Fibroblast of lung (primary cell): ENCODE measurements around the gene KLK8. TPM values are rescaled to one million over a fixed set of nuclear protein-coding genes. Genes with fewer than 3 reads are reported as not detected.

Experiments used
- DNase-seq, 2 donors: peaks; one replicate each; pipeline versions ENCODE4 v3.0.0 to v3.0.0-alpha.2; 2010; ENCODE audit warnings: low read depth in 2 of 2
- H2AFZ ChIP-seq: 2 replicates; pipeline ENCODE4 v1.5.1; 2012; ENCODE audit warnings: low read length, control low read depth, inconsistent platforms
- H3K27ac ChIP-seq: 2 replicates; pipeline ENCODE4 v1.5.1; 2011; ENCODE audit warnings: low read length, control low read depth; ENCODE audit not compliant: insufficient read depth
- H3K27me3 ChIP-seq: 2 replicates; pipeline ENCODE4 v1.5.1; 2011; ENCODE audit warnings: mild to moderate bottlenecking, low read length; ENCODE audit not compliant: control insufficient read depth, insufficient read depth
- H3K36me3 ChIP-seq: 2 replicates; pipeline ENCODE4 v1.5.1; 2011; ENCODE audit warnings: low read length; ENCODE audit not compliant: control insufficient read depth, insufficient read depth
- H3K4me1 ChIP-seq: 2 replicates; pipeline ENCODE4 v1.5.1; 2011; ENCODE audit warnings: low read length; ENCODE audit not compliant: control insufficient read depth, insufficient read depth; ENCODE audit errors: extremely low read depth
- H3K4me2 ChIP-seq: 2 replicates; pipeline ENCODE4 v1.5.1; 2011; ENCODE audit warnings: low read length, control low read depth; ENCODE audit not compliant: insufficient read depth; ENCODE audit errors: extremely low read depth
- H3K4me3 ChIP-seq, 4 experiments: fragments of 200-600 bp in 1 of 4; sonication (generic) in 1 of 4; replicated peaks in 1 of 4; 2 replicates each; pipeline ENCODE4 v1.5.1; 2011 to 2016; ENCODE audit warnings: low read length in 4 of 4, low read depth in 3 of 4, mild to moderate bottlenecking in 3 of 4, control low read depth in 2 of 4, inconsistent platforms in 1 of 4, mixed read lengths in 1 of 4; ENCODE audit not compliant: insufficient read depth in 1 of 4; ENCODE audit errors: control extremely low read depth in 1 of 4
- H3K79me2 ChIP-seq: 2 replicates; pipeline ENCODE4 v1.5.1; 2012; ENCODE audit warnings: mild to moderate bottlenecking, low read length, inconsistent platforms; ENCODE audit not compliant: control insufficient read depth, insufficient read depth
- H3K9ac ChIP-seq: 2 replicates; pipeline ENCODE4 v1.5.1; 2011; ENCODE audit warnings: mild to moderate bottlenecking, low read length, control low read depth; ENCODE audit not compliant: insufficient read depth
- H3K9me3 ChIP-seq: 2 replicates; pipeline ENCODE4 v1.5.1; 2012; ENCODE audit warnings: low read depth, low read length; ENCODE audit not compliant: control insufficient read depth, insufficient read depth
- H4K20me1 ChIP-seq: 2 replicates; pipeline ENCODE4 v1.5.1; 2011; ENCODE audit warnings: low read length; ENCODE audit not compliant: control insufficient read depth, insufficient read depth; ENCODE audit errors: extremely low read depth
- CTCF ChIP-seq, 2 donors: IDR thresholded peaks in 1 of 2; conservative IDR thresholded peaks in 1 of 2; 1 replicate in 1 of 2; 2 replicates in 1 of 2; pipeline ENCODE4 v1.5.1; 2011 to 2012; ENCODE audit warnings: low read length in 2 of 2, control low read depth in 1 of 2, inconsistent platforms in 1 of 2, low read depth in 1 of 2, mild to moderate bottlenecking in 1 of 2
- EZH2 ChIP-seq: IDR thresholded peaks from 2 replicates; pipeline ENCODE4 v1.5.1; 2012; ENCODE audit warnings: low read length, control low read depth, mild to moderate bottlenecking; ENCODE audit errors: missing control alignments
- polyA plus RNA-seq, 2 donors: library from polyadenylated mRNA; depleted of rRNA in 1 of 2; stranded (reverse) in 1 of 2; unstranded in 1 of 2; fragments of >200 nt; gene quantifications; 2 replicates each; pipeline ENCODE4 v1.2.1, GENCODE V29; 2011 to 2012; ENCODE audit warnings: missing spikeins in 1 of 2
- total RNA-seq: library from RNA; depleted of rRNA; stranded (reverse); fragments of >200 nt; gene quantifications from 2 replicates; pipeline ENCODE4 v1.2.1, GENCODE V29; 2014

The KLK8 gene
- total and polyA plus RNA-seq, 2 donors (not counting 1 experiment from before 2014, with no cell fraction given): not detected

- Histone ChIP-seq H3K27ac (no peak overlapping the region), H2AFZ (no peak overlapping the region), H3K4me3 (no peak overlapping the region), H3K4me1 (no peaks in the 10 kb centered on the region), H3K9ac (no peak overlapping the region), H3K4me2 (no peak overlapping the region), H3K36me3 (no peaks in the 10 kb centered on the region), H4K20me1 (no peaks in the 10 kb centered on the region), H3K9me3 (no peaks in the 10 kb centered on the region), H3K27me3 (no peaks in the 10 kb centered on the region), H3K79me2 (no peaks in the 10 kb centered on the region)
- no peak for DNase-seq
- TF ChIP-seq CTCF (conservative IDR thresholded peaks at IDR 0.05 in 1 of 2, IDR thresholded peaks at IDR 0.05 in 1 of 2; ENCODE audit: low read depth in 1 of 2, low read length in 2 of 2): no peak
- TF ChIP-seq EZH2: no peak
Observed at GRCh38 chr19:51027126-51027806, 25.9 kb upstream of the KLK8 start.

- Histone ChIP-seq H3K36me3 (no peaks in the 10 kb centered on the region), H3K4me1 (no peaks in the 10 kb centered on the region), H4K20me1 (no peaks in the 10 kb centered on the region), H3K4me3 (no peak within 1 kb of the TSS), H3K27me3 (no peaks in the 10 kb centered on the region), H2AFZ (no peak within 1 kb of the TSS), H3K79me2 (no peaks in the 10 kb centered on the region), H3K27ac (no peak within 1 kb of the TSS), H3K4me2 (no peak within 1 kb of the TSS), H3K9ac (no peak within 1 kb of the TSS), H3K9me3 (no peaks in the 10 kb centered on the region)
- DNase-seq: no peak
- TF ChIP-seq CTCF (conservative IDR thresholded peaks at IDR 0.05 in 1 of 2, IDR thresholded peaks at IDR 0.05 in 1 of 2; ENCODE audit: low read depth in 1 of 2, low read length in 2 of 2): no peak
- no peak for TF ChIP-seq EZH2
Observed at GRCh38 chr19:51026554-51026831, 25.1 kb upstream of the KLK8 start, which contains the start of gene KLK11. KLK11 (minus strand) TSS chr19:51026616; CDS start chr19:51025631, 985 bp downstream.

DNA sequence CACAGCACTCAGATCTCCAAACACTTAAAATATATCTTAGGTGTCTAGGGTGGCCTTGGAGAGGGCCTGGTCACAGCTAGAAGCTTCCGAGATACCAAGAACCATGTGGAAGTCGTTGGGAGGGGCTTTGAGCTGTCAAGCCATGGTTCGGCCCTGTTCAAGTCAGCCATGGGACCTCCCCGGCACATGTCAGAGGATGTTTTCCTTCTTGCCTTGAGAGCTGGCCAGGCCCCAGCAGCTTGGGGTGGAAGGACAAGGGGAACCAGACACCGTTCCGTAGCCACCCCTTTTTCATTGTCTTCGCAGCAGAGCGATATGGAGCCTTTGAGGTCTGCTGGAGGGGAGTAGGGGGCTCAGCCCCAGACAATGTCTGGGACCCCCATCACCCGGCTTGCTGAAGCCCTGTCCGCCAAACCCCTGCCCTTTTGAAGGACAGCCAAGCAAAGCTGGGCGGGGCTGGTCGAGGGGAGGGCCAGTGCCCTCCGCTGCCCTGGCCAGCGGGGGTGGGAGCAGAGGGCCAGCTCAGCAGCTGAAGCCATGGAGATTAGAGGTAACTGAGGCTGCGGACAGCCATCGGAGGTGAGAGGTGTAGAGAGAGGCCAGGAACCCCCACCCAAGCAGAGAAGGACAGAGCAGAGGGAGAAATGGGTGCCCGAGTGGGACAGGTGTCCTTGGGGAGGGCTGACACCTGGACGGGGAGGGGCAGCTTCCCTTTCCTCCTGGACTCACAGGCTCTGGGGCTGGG, 24.6 kb upstream of the KLK8 start:
- Histone ChIP-seq H3K4me1 (no peaks in the 10 kb centered on the region), H3K9ac (no peak overlapping the region), H4K20me1 (no peaks in the 10 kb centered on the region), H2AFZ (no peak overlapping the region), H3K9me3 (no peaks in the 10 kb centered on the region), H3K27me3 (no peaks in the 10 kb centered on the region), H3K4me3 (no peak overlapping the region), H3K36me3 (no peaks in the 10 kb centered on the region), H3K79me2 (no peaks in the 10 kb centered on the region), H3K4me2 (no peak overlapping the region), H3K27ac (no peak overlapping the region)
- DNase-seq: no peak
- TF ChIP-seq CTCF (conservative IDR thresholded peaks at IDR 0.05 in 1 of 2, IDR thresholded peaks at IDR 0.05 in 1 of 2; ENCODE audit: low read depth in 1 of 2, low read length in 2 of 2): no peak
- no peak for TF ChIP-seq EZH2
